HepG2 (cell line): ENCODE measurements around the gene ACSF3. TPM values are rescaled to one million over a fixed set of nuclear protein-coding genes. Genes with fewer than 3 reads are reported as not detected.

Source experiments
- BCL6 ChIP-seq: IDR thresholded peaks from 2 replicates; pipeline ENCODE4 v1.6.1; 2016; ENCODE audit warnings: missing genetic modification reagents, missing compliant biosample characterization
- CHD2 ChIP-seq: IDR thresholded peaks from 2 replicates; pipeline ENCODE4 v1.6.1; 2011; ENCODE audit warnings: low read depth, low read length, improper control_type of control experiment
- DBP ChIP-seq: sonication (generic); formaldehyde crosslinking; IDR thresholded peaks from 2 replicates; pipeline ENCODE4 v1.4.0; 2020; ENCODE audit warnings: missing genetic modification reagents; ENCODE audit errors: not compliant biosample characterization
- DR1 ChIP-seq: sonication (generic); formaldehyde crosslinking; IDR thresholded peaks from 2 replicates; pipeline ENCODE4 v1.8.0; 2021; ENCODE audit warnings: mild to moderate bottlenecking, missing genetic modification reagents, inconsistent platforms
- ELF4 ChIP-seq: sonication (generic); formaldehyde crosslinking; IDR thresholded peaks from 2 replicates; pipeline ENCODE4 v1.5.0; 2020; ENCODE audit warnings: missing genetic modification reagents, mild to moderate bottlenecking, moderate library complexity, borderline replicate concordance
- FOXK1 ChIP-seq: sonication (generic); formaldehyde crosslinking; IDR thresholded peaks from 2 replicates; pipeline ENCODE4 v1.4.0; 2020; ENCODE audit warnings: low read depth, missing genetic modification reagents, borderline replicate concordance
- HNRNPH1 ChIP-seq: fragments of 200-400 bp; formaldehyde crosslinking; optimal IDR thresholded peaks from 2 replicates; pipeline ENCODE3; 2017; ENCODE audit warnings: mild to moderate bottlenecking, low read depth, low read length
- IKZF4 ChIP-seq: sonication (generic); formaldehyde crosslinking; IDR thresholded peaks from 2 replicates; pipeline ENCODE4 v1.5.1; 2020; ENCODE audit warnings: borderline replicate concordance, mild to moderate bottlenecking, low read depth, missing genetic modification reagents; ENCODE audit errors: not compliant biosample characterization
- IRX3 ChIP-seq: sonication (generic); formaldehyde crosslinking; IDR thresholded peaks from 2 replicates; pipeline ENCODE4 v1.8.1; 2023; ENCODE audit warnings: mild to moderate bottlenecking, low read depth, missing genetic modification reagents, borderline replicate concordance
- MEIS2 ChIP-seq: sonication (generic); formaldehyde crosslinking; IDR thresholded peaks from 2 replicates; pipeline ENCODE4 v1.9.0; 2021; ENCODE audit warnings: mild to moderate bottlenecking, missing genetic modification reagents
- PHF5A ChIP-seq: IDR thresholded peaks from one replicate; pipeline ENCODE4 v1.6.1; 2018; ENCODE audit warnings: low read depth, missing genetic modification reagents; ENCODE audit not compliant: unreplicated experiment
- RFX3 ChIP-seq: IDR thresholded peaks from 2 replicates; pipeline ENCODE4 v1.6.1; 2016; ENCODE audit warnings: missing biosample characterization, missing genetic modification reagents
- SP140L ChIP-seq: sonication (generic); formaldehyde crosslinking; IDR thresholded peaks from 2 replicates; pipeline ENCODE4 v1.4.0; 2020; ENCODE audit warnings: missing genetic modification reagents, borderline replicate concordance
- TBP ChIP-seq: sonication (generic); formaldehyde crosslinking; IDR thresholded peaks from 2 replicates; pipeline ENCODE4 v1.5.0; 2020; ENCODE audit warnings: missing genetic modification reagents
- THAP9 ChIP-seq: sonication (generic); formaldehyde crosslinking; IDR thresholded peaks from 2 replicates; pipeline ENCODE4; 2020; ENCODE audit warnings: missing genetic modification reagents, mild to moderate bottlenecking, borderline replicate concordance
- ZBTB14 ChIP-seq: sonication (generic); formaldehyde crosslinking; IDR thresholded peaks from 2 replicates; pipeline ENCODE4 v1.4.0; 2020; ENCODE audit warnings: missing genetic modification reagents
- ZBTB3 ChIP-seq: sonication (generic); formaldehyde crosslinking; IDR thresholded peaks from 2 replicates; pipeline ENCODE4 v1.4.0; 2020; ENCODE audit warnings: low read depth, mild to moderate bottlenecking, moderate library complexity, missing genetic modification reagents, borderline replicate concordance
- ZMYM2 ChIP-seq: sonication (generic); formaldehyde crosslinking; IDR thresholded peaks from 2 replicates; pipeline ENCODE4 v1.8.0; 2022; ENCODE audit warnings: mild to moderate bottlenecking, missing genetic modification reagents
- ZNF121 ChIP-seq: sonication (generic); formaldehyde crosslinking; IDR thresholded peaks from 2 replicates; pipeline ENCODE4 v1.5.0; 2020; ENCODE audit warnings: mild to moderate bottlenecking, missing genetic modification reagents
- ZNF230 ChIP-seq: sonication (generic); formaldehyde crosslinking; IDR thresholded peaks from 2 replicates; pipeline ENCODE4 v1.4.0; 2020; ENCODE audit warnings: mild to moderate bottlenecking, missing genetic modification reagents
- ZNF501 ChIP-seq: sonication (generic); formaldehyde crosslinking; IDR thresholded peaks from 2 replicates; pipeline ENCODE4 v1.5.1; 2020; ENCODE audit warnings: mild to moderate bottlenecking, moderate library complexity, missing genetic modification reagents
- ZNF577 ChIP-seq: sonication (generic); formaldehyde crosslinking; IDR thresholded peaks from 2 replicates; pipeline ENCODE4 v1.4.0; 2020; ENCODE audit warnings: mild to moderate bottlenecking, low read depth, missing genetic modification reagents, borderline replicate concordance
- ZNF782 ChIP-seq: sonication (generic); formaldehyde crosslinking; IDR thresholded peaks from 2 replicates; pipeline ENCODE4 v1.4.0; 2020; ENCODE audit warnings: missing genetic modification reagents, mild to moderate bottlenecking, borderline replicate concordance
- ZNF816 ChIP-seq: sonication (generic); formaldehyde crosslinking; IDR thresholded peaks from 2 replicates; pipeline ENCODE4 v1.8.0; 2022; ENCODE audit warnings: missing genetic modification reagents, mild to moderate bottlenecking, borderline replicate concordance
- ZZZ3 ChIP-seq: sonication (generic); formaldehyde crosslinking; IDR thresholded peaks from 2 replicates; pipeline ENCODE4 v1.4.0; 2020; ENCODE audit warnings: missing genetic modification reagents, mild to moderate bottlenecking, borderline replicate concordance
- polyA plus RNA-seq, 8 experiments: library from polyadenylated mRNA; depleted of rRNA in 3 of 8; stranded (reverse) in 7 of 8; unstranded in 1 of 8; fragments of >200 nt; fragmentation: Illumina TruSeq in 4 of 8; extraction: Trizol in 4 of 8; gene quantifications; 2 replicates each; pipeline versions ENCODE4 v1.2.1 to v1.2.3, GENCODE V29; 2011 to 2016; ENCODE audit warnings: low read depth in 4 of 8, missing spikeins in 1 of 8, mixed read lengths in 1 of 8; ENCODE audit not compliant: insufficient read depth in 1 of 8
- total RNA-seq, 5 experiments: library from RNA; depleted of rRNA; stranded (reverse); fragments of >200 nt; fragmentation: Illumina TruSeq; extraction: Trizol; gene quantifications; 2 replicates each; pipeline ENCODE4 v1.2.3, GENCODE V29; 2016; ENCODE audit warnings: low read depth in 1 of 5

Gene ACSF3
- total and polyA plus RNA-seq, 2 of the 13 experiments (the other 11 are each of a cell fraction or from before 2014, with no cell fraction given) = 14.9 to 30.6 TPM

- TF ChIP-seq TBP (CRISPR knock-in tag) (no peak), DBP (no peak), ZNF121 (CRISPR knock-in tag) (peak; percentile 16; the same call in 1 of the 2 replicates), IRX3 (CRISPR knock-in tag) (no peak), BCL6 (CRISPR knock-in tag) (peak; percentile 57; the same call in 1 of the 2 replicates), PHF5A (CRISPR knock-in tag) (no peak), HNRNPH1 (no peak), FOXK1 (peak; percentile 30; the same call in 1 of the 2 replicates), MEIS2 (CRISPR knock-in tag) (no peak; the same call in 1 of the 2 replicates), ZNF501 (CRISPR knock-in tag) (peak; percentile 72), THAP9 (CRISPR knock-in tag) (peak; percentile 60; the same call in 1 of the 2 replicates), DR1 (CRISPR knock-in tag) (0 out of 2 replicates have a peak, but pooled peaks have one; percentile 57), ZNF577 (no peak), IKZF4 (CRISPR knock-in tag) (no peak), ZNF230 (peak; percentile 56; the same call in 1 of the 2 replicates), CHD2 (peak; percentile 27; the same call in 1 of the 2 replicates), ZMYM2 (CRISPR knock-in tag) (no peak), ZBTB3 (CRISPR knock-in tag) (0 out of 2 replicates have a peak, but pooled peaks have one; percentile 70), ZZZ3 (CRISPR knock-in tag) (no peak), SP140L (CRISPR knock-in tag) (peak; percentile 69; the same call in 1 of the 2 replicates), ELF4 (peak; percentile 46; the same call in 1 of the 2 replicates), ZNF782 (CRISPR knock-in tag) (peak; percentile 80; the same call in 1 of the 2 replicates), RFX3 (no peak), ZBTB14 (CRISPR knock-in tag) (no peak), ZNF816 (CRISPR knock-in tag) (no peak)
Observed at GRCh38 chr16:89200124-89200849, 106.6 kb downstream of the ACSF3 start, which contains the start of gene SLC22A31 (continued).
